ENCODE data around the gene ECM2. TPM values are rescaled to one million over a fixed set of nuclear protein-coding genes. Genes with fewer than 3 reads are reported as not detected.

Gene ECM2
- total RNA-seq, 1 donor, result 62.2 TPM

- H3K79me2 ChIP-seq (ENCODE audit: insufficient read depth, low read length), result no peaks in the 10 kb centered on the region
Measured at GRCh38 chr9:92527832-92528521, 7.8 kb downstream of the ECM2 start.

DNA sequence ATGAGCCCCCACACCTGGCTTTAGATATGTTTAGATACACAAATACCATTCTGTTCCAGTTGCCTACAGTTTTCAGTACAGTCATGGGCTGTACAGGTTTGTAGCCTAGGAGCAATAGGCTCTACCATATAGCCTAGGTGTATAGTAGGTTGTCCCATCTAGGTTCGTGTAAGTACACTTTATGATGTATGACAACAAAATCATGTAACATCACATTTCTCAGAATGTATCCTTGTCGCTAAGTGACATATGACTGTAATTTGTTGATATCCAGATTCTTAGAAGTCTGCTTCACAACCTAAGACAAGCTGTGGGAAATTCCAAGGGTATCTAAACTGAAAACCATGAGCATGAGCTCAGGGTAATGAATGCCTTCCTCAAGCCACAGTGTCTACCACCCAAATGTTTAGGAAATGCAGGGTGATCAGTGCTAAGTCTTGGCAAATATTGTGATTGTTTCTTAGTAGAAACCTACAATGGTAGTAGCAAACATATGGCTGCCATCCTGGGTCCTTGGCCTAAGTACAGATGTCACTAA lies 8.4 kb downstream of the ECM2 start:
- no peak for DNase-seq (ENCODE audit: insufficient read length, low spot score, missing footprints)
- no peaks in the 10 kb centered on the region for H3K36me3 ChIP-seq (ENCODE audit: insufficient read depth, low read length)
- H2AFZ ChIP-seq (ENCODE audit: low read length), result no peak overlapping the region
- H3K79me2 ChIP-seq (ENCODE audit: insufficient read depth, low read length), result no peaks in the 10 kb centered on the region
- H3K4me2 ChIP-seq (ENCODE audit: insufficient read depth, low read length), result no peak overlapping the region
- no peaks in the 10 kb centered on the region for H3K4me1 ChIP-seq (ENCODE audit: insufficient read depth, low read length)
- no peaks in the 10 kb centered on the region for H4K20me1 ChIP-seq (ENCODE audit: insufficient read depth, low read length)
- no peak overlapping the region for H3K4me3 ChIP-seq (ENCODE audit: insufficient read depth, low read length)
- no peaks in the 10 kb centered on the region for H3K9me3 ChIP-seq (ENCODE audit: low read depth, low read length)
- H3K27me3 ChIP-seq (ENCODE audit: insufficient read depth, low read length), result no peaks in the 10 kb centered on the region
- TF ChIP-seq, protein P1, sequence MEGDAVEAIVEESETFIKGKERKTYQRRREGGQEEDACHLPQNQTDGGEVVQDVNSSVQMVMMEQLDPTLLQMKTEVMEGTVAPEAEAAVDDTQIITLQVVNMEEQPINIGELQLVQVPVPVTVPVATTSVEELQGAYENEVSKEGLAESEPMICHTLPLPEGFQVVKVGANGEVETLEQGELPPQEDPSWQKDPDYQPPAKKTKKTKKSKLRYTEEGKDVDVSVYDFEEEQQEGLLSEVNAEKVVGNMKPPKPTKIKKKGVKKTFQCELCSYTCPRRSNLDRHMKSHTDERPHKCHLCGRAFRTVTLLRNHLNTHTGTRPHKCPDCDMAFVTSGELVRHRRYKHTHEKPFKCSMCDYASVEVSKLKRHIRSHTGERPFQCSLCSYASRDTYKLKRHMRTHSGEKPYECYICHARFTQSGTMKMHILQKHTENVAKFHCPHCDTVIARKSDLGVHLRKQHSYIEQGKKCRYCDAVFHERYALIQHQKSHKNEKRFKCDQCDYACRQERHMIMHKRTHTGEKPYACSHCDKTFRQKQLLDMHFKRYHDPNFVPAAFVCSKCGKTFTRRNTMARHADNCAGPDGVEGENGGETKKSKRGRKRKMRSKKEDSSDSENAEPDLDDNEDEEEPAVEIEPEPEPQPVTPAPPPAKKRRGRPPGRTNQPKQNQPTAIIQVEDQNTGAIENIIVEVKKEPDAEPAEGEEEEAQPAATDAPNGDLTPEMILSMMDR (IDR thresholded peaks at IDR 0.05; ENCODE audit: extremely low read depth, low read depth, low read length), result no peak
- H3K27ac ChIP-seq (ENCODE audit: low read depth, low read length), result no peak overlapping the region

More at GRCh38 chr9:92527832-92528521, 7.8 kb downstream of the ECM2 start:
- no peak overlapping the region for H2AFZ ChIP-seq (ENCODE audit: low read length)
- no peaks in the 10 kb centered on the region for H3K9me3 ChIP-seq (ENCODE audit: low read depth, low read length)
- H4K20me1 ChIP-seq (ENCODE audit: insufficient read depth, low read length), result no peaks in the 10 kb centered on the region
- no peak overlapping the region for H3K4me3 ChIP-seq (ENCODE audit: insufficient read depth, low read length)
- TF ChIP-seq, protein P1 (IDR thresholded peaks at IDR 0.05; ENCODE audit: extremely low read depth, low read depth, low read length), result no peak
- DNase-seq (ENCODE audit: insufficient read length, low spot score, missing footprints), result no peak
- H3K4me2 ChIP-seq (ENCODE audit: insufficient read depth, low read length), result no peak overlapping the region
- H3K27ac ChIP-seq (ENCODE audit: low read depth, low read length), result no peak overlapping the region
- no peaks in the 10 kb centered on the region for H3K27me3 ChIP-seq (ENCODE audit: insufficient read depth, low read length)
- H3K36me3 ChIP-seq (ENCODE audit: insufficient read depth, low read length), result no peaks in the 10 kb centered on the region
- H3K4me1 ChIP-seq (ENCODE audit: insufficient read depth, low read length), result no peaks in the 10 kb centered on the region

DNA sequence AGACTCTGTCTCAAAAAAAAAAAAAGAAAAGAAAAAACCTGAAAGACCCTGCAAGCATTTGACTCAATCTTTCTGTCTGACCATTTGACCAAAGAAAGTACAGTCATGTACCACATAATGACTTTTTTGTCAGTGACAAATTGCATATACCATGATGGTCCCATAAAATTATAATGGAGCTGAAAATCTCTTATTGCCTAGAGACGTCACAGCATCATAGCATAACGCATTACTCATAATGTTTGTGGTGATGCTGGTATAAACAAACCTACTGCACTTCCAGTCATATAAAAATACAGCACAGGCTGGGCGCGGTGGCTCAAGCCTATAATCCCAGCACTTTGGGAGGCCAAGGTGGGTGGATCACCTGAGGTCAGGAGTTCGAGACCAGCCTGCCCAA lies 10.5 kb downstream of the ECM2 start:
- Histone ChIP-seq H3K9me3 (ENCODE audit: low read depth, low read length) (no peaks in the 10 kb centered on the region), H3K4me2 (ENCODE audit: insufficient read depth, low read length) (no peak overlapping the region), H3K79me2 (ENCODE audit: insufficient read depth, low read length) (no peaks in the 10 kb centered on the region), H3K4me1 (ENCODE audit: insufficient read depth, low read length) (no peaks in the 10 kb centered on the region), H4K20me1 (ENCODE audit: insufficient read depth, low read length) (no peaks in the 10 kb centered on the region), H2AFZ (ENCODE audit: low read length) (no peak overlapping the region), H3K4me3 (ENCODE audit: insufficient read depth, low read length) (no peak overlapping the region), H3K36me3 (ENCODE audit: insufficient read depth, low read length) (no peaks in the 10 kb centered on the region), H3K27ac (ENCODE audit: low read depth, low read length) (no peak overlapping the region), H3K27me3 (ENCODE audit: insufficient read depth, low read length) (no peaks in the 10 kb centered on the region)
- TF ChIP-seq, protein P1 (IDR thresholded peaks at IDR 0.05; ENCODE audit: extremely low read depth, low read depth, low read length), result no peak
- DNase-seq (ENCODE audit: insufficient read length, low spot score, missing footprints), result no peak

DNA sequence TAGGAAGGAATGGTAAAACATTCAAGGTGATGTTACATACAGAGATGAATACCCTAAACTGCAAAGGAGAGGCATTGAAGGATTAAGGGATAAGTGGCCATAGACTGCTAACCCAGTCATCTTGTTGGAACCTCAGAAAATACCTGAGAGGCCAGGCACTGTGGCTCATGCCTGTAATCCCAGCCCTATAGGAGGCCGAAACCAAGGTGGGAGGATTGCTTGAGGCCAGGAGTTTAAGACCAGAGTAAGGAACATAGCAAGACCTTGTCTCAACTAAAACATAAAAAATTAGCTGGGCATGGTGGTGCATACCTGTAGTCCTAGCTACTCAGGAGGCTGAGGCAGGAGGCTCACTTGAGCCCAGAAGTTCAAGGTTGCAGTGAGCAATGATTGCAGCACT lies 10.9 kb downstream of the ECM2 start:
- no peak overlapping the region for H3K27ac ChIP-seq (ENCODE audit: low read depth, low read length)
- TF ChIP-seq, protein P1 (IDR thresholded peaks at IDR 0.05; ENCODE audit: extremely low read depth, low read depth, low read length), result no peak
- no peaks in the 10 kb centered on the region for H3K36me3 ChIP-seq (ENCODE audit: insufficient read depth, low read length)
- no peak overlapping the region for H2AFZ ChIP-seq (ENCODE audit: low read length)
- DNase-seq (ENCODE audit: insufficient read length, low spot score, missing footprints), result no peak
- no peaks in the 10 kb centered on the region for H3K9me3 ChIP-seq (ENCODE audit: low read depth, low read length)
- no peak overlapping the region for H3K4me2 ChIP-seq (ENCODE audit: insufficient read depth, low read length)
- no peaks in the 10 kb centered on the region for H3K27me3 ChIP-seq (ENCODE audit: insufficient read depth, low read length)
- H3K4me3 ChIP-seq (ENCODE audit: insufficient read depth, low read length), result no peak overlapping the region
- H4K20me1 ChIP-seq (ENCODE audit: insufficient read depth, low read length), result no peaks in the 10 kb centered on the region
- H3K79me2 ChIP-seq (ENCODE audit: insufficient read depth, low read length), result no peaks in the 10 kb centered on the region
- no peaks in the 10 kb centered on the region for H3K4me1 ChIP-seq (ENCODE audit: insufficient read depth, low read length)
